Measurements from ENCODE around the gene SYT1.
A peak's percentile ranks its signal among the peaks of the same experiment; 100 is the strongest.

The SYT1 gene

DNA sequence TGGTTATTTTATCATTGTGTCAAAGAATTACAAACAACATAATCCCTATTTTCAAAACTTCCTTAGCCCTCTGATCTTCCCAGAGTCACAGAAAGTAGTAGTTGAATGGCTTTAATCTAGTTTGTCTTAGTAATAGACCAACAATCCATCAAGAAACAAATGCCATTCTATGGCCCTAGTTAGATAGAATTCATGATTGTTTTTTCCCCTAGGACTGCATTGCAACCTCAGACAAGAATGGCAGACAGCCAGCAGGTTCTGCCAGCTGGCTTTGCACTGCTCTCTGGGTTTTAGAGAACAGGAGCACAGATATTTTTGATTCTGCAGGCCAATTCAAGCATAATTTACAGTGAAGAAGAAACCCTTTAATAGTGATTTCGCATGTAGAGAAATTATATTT is 33.8 kb downstream of the SYT1 start:
- peak; percentile 3 for DNase-seq

DNA sequence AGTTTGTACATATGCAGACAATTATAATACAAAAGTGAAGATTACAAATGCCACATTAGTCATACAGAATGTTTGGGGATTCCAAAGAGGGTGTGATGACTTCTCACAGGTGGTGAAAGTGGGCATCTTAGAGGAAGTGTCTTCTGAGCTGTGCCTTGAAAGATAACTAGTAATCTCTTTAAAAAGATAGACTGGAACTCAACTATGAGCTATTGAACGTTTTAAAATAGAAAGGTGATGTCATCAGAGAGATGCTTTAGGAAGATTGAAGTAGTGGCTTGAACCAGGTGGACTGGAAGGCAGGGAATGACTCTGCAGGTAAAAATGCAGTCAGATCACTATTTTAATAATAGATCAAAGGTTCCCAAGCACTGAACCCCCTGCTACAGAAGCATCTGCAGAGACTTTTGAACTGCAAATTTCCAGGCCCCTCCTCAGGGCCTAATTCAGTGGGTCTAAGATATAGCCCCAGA is 50.3 kb downstream of the SYT1 start:
- DNase-seq: no peak

DNA sequence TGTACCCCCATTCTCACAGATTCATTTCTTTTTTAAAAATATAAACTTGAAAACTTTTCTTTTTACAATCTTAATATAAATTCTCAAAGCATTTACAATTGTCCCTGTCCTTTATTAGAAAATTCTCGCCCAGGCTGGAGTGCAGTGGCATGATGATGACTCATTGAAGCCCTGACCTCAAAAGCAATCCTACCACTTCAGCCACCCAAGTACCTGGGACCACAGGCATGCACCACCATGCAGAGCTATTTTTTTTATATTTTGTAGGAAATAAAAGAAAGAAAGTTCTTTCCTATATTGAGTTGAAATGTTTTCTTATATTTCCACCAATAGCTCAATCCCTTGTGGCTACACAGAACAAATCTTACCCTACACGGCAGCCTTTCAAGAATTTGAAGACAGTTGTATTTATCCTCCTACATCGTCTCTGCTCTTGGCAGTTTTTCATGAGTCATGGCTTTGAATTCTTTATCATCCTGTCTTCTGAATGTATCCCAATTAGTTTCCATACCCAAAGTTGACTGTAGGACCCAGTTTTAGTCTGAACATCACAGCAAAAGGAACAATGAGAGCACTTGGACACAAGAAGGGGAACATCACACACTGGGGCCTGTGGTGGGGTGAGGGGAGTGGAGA is 52.4 kb downstream of the SYT1 start:
- peak; percentile 37 for DNase-seq

DNA sequence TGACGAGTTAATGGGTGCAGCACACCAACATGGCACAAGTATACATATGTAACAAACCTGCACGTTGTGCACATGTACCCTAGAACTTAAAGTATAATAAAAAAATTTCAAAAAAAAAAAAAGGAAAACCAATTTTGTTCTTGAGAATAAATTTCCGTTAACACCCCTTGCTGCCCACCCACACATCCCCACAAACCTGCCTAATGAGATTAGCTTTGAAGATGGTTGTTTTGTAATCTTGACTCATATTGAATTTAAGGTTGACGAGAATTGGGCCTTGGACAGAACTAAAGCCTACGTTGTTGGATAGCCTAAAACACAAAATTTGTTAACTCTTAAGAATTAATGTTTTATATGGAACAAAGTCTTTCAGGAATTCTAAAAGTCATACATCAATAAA is 52.9 kb downstream of the SYT1 start:
- no peak for DNase-seq

GRCh38 chr12:78918268-78918667 is 53.7 kb downstream of the SYT1 start:
- peak; percentile 5 for DNase-seq

DNA sequence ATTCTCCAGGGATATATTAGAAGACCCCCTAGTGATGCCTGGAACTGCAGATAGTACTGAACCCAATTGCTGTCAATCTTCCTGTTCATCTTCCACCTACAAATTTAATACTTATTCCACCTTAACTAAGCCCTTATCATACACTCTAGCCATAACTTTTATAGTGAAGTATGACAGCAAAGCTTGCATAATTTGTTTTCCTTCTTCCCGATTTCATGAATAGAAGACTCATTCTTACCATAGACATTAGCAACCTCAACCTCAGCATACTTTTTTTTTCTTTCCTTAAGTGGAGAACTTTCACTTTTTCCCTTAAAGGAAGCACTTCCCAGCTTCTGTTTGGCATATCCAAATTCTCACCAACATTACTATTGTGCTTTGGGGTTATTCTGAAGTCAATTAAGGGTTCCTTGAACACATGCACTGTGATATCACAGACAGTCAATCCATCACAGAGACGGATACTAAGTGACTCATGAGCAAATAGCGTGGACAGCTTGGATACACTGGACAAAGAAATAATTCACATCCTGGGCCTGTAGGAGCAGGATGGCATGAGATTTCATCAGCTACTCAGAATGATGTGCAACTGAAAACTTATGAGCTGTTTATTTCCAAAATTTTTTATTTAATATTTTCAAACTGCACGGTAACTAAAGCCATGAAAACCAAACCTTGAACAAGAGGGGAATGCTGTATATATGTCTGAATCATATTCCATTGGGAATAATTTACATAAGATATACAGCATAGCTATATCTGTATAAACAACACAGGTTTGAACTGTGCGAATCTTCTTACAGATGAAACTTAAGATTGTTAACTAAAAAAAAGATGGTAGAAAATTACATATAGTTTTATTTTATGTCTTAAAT is 63.9 kb downstream of the SYT1 start:
- DNase-seq: peak; percentile 93

- no peak for DNase-seq
These were observed 64.5 kb downstream of the SYT1 start for GRCh38 chr12:78929075-78929418.

- no peak for DNase-seq
These were observed 67.0 kb downstream of the SYT1 start for GRCh38 chr12:78931466-78931990.

DNA sequence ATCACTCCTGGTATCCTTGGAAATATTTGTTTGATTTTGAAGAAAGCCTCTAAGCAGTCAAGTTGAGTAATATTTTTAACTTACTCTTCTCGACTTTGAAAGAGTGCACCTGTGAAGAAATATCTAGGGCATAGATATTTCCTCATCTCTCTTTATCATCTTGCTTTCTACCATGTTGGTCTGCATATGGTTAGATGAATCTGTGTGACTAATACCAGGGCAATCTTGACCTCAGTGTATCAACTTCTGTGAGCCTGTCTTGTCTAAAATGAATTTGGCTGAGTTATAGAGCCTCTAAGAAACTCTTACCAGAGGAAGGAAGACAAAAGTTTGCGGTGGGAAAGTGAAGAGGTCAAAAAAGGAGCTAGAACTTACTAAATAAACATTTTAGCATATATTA is 68.4 kb downstream of the SYT1 start:
- DNase-seq: peak; percentile 5

- no peak for DNase-seq
These were observed 73.9 kb downstream of the SYT1 start for GRCh38 chr12:78938341-78939084.

DNA sequence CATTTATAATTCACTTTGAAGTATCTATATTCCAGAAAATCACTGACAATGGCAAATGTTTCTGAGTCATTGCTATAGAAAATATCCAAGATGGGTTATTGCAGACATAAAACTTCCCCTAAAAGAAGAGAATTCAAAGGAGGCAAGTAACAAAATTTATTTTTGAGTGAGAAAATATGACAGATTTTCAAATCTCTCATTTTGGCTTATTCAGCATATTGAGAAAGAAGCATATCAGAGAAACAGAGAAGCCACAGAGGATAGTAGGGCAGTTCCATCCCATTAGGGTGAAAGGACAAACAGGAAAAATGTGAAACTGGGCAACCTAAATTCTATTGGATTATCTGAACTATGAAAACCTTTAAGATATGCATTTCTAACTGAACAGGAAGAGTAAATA is 85.0 kb downstream of the SYT1 start:
- no peak for DNase-seq

- peak; percentile 59 for DNase-seq
These were observed 87.4 kb downstream of the SYT1 start for GRCh38 chr12:78951803-78952551.

GRCh38 chr12:78952552-78952929 is 88.0 kb downstream of the SYT1 start:
- DNase-seq: no peak

DNA sequence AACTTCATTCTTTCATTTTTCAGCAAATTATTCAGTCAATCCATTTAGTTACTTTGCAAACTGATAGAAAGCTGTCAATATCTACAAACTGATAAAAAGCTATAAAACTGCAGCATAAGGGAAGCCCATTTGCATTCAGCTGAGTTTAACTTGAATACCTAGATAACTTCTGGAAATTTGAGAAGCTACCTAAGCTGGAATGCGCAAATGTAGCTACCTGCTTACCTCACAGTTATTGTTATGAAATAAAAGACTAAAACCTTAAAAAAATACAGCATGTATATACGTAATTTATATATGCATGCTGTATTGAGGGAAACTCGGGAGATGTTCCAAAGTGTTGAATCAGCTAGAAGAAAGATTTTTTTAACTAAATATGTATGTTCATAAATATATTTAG is 94.4 kb downstream of the SYT1 start:
- no peak for DNase-seq

- DNase-seq: no peak
These were observed 95.0 kb downstream of the SYT1 start for GRCh38 chr12:78959556-78959955.

DNA sequence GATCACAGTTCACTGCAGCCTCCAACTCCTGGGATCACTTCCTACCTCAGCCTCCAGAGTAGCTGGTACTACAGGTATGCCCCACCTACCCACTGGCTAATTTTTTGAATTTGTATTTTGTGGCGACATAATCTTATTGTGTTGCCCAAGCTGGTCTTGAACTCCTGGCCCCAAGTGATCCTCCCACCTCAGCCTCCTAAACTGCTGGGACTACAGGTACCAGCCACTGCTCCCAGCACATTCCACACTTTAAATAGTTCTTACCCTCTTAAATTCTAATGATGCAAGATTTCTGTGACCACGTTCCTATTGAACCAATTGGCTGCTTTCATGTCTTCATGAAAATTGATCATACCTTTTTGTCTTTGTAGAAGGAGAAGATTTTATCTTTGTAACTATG is 96.6 kb downstream of the SYT1 start:
- DNase-seq: no peak

GRCh38 chr12:78963439-78964227 is 99.1 kb downstream of the SYT1 start:
- peak; percentile 47 for DNase-seq

GRCh38 chr12:78964521-78964920 is 99.9 kb downstream of the SYT1 start:
- no peak for DNase-seq

- DNase-seq: no peak
These were observed 101.5 kb downstream of the SYT1 start for GRCh38 chr12:78966062-78966461.

GRCh38 chr12:78966926-78967325 is 102.4 kb downstream of the SYT1 start:
- no peak for DNase-seq

DNA sequence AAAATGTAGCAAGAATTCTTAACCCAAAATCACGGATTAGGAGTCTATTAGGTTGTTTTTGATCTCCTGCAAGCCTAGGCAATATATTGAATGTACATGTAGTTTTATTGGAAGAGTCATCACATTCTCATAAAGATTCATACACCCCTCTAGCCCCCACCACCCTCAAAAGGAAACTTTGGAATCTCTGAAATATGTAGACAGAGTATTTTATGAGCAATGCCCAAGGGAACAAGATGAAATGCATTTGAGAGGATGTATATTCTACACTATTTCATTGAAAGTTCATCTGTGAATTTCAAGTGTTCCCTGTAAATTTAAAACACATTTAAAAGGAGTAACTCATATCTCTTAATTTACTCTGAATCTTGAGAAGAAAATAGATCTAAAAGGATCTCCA is 103.7 kb downstream of the SYT1 start:
- DNase-seq: peak; percentile 17

DNA sequence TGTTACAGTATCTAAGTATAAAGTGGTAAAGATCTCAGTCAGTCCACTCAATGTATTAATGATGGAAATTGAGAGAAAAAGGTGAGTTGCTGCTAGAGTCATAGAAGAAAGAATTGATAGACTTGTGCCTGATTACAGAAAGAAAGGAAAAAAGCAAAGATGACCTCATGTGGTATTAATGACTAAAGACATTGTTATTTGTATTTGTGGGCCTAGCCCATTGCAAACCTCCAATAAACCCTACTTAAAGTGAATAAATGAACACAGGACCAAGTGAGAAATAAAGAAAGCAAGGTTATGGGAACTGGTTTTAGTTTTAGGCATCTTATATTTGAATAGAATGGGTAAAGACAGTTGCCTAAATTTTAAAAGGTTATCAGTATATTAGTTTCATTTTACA is 105.5 kb downstream of the SYT1 start:
- DNase-seq: peak; percentile 4

All from fibroblast of skin of abdomen (primary cell).